Smooth muscle cell (in vitro differentiated cells): ENCODE data around the gene UBL7. TPM values are rescaled to one million over a fixed set of nuclear protein-coding genes. Genes with fewer than 3 reads are reported as not detected.

ENCODE experiments used
- DNase-seq: peaks from one replicate; lab custom pipeline; 2025; ENCODE audit not compliant: unreplicated experiment; lab: John Stamatoyannopoulos, UW
- H2AFZ ChIP-seq: fragments of 200-600 bp; sonication (generic); 2 replicates; pipeline ENCODE4 v1.6.0; 2016; ENCODE audit warnings: antibody characterized with exemption, low read depth, mild to moderate bottlenecking
- H3F3A ChIP-seq: fragments of 200-600 bp; sonication (generic); 2 replicates; pipeline ENCODE4 v1.6.0; 2017; ENCODE audit warnings: antibody characterized with exemption, low read depth
- H3K27ac ChIP-seq: fragments of 200-600 bp; sonication (generic); 2 replicates; pipeline ENCODE4 v1.5.1; 2016; ENCODE audit warnings: low read depth, mild to moderate bottlenecking
- H3K27me3 ChIP-seq: fragments of 200-600 bp; sonication (generic); 2 replicates; pipeline ENCODE4 v1.6.1; 2016; ENCODE audit warnings: low read depth, mild to moderate bottlenecking
- H3K36me3 ChIP-seq: fragments of 200-600 bp; sonication (generic); 2 replicates; pipeline ENCODE4 v1.5.1; 2016; ENCODE audit warnings: low read depth
- H3K4me1 ChIP-seq: fragments of 200-600 bp; sonication (generic); 2 replicates; pipeline ENCODE4 v1.5.1; 2016; ENCODE audit warnings: low read depth
- H3K4me2 ChIP-seq: fragments of 200-600 bp; sonication (generic); 2 replicates; pipeline ENCODE4 v1.6.0; 2016; ENCODE audit warnings: mild to moderate bottlenecking
- H3K4me3 ChIP-seq: fragments of 200-600 bp; sonication (generic); 2 replicates; pipeline ENCODE4 v1.5.1; 2016; ENCODE audit warnings: mild to moderate bottlenecking
- H3K79me2 ChIP-seq: fragments of 200-600 bp; sonication (generic); 2 replicates; pipeline ENCODE4 v1.6.0; 2016; ENCODE audit warnings: low read depth, mild to moderate bottlenecking
- H3K9ac ChIP-seq: fragments of 200-600 bp; sonication (generic); 2 replicates; pipeline ENCODE4 v1.6.0; 2016; ENCODE audit warnings: low read depth
- H3K9me3 ChIP-seq: fragments of 200-600 bp; sonication (generic); replicated peaks from 2 replicates; pipeline ENCODE4 v1.5.1; 2016; ENCODE audit warnings: low read depth
- H4K20me1 ChIP-seq: fragments of 200-600 bp; sonication (generic); 2 replicates; pipeline ENCODE4 v1.6.0; 2016; ENCODE audit warnings: low read depth
- WGBS: methylation state at CpG from one replicate; pipeline ENCODE4 v1.1.7; 2016; ENCODE audit warnings: low lambda C conversion rate; 5-methylcytosine and 5-hydroxymethylcytosine counted together
- polyA plus RNA-seq: library from polyadenylated mRNA; unstranded; fragments of >200 nt; fragmentation: Nextera tagmentation; extraction: Ambion mirVana; gene quantifications from 2 replicates; pipeline ENCODE4 v1.2.1, GENCODE V29; 2016
- total RNA-seq: library from RNA; depleted of rRNA; stranded (reverse); fragments of >200 nt; gene quantifications from 2 replicates; pipeline ENCODE4 v1.2.3, GENCODE V29; 2014
- TF ChIP-seq, protein P1 (sequence below): fragments of 200-600 bp; sonication (generic); IDR thresholded peaks from 2 replicates; pipeline ENCODE4 v1.5.1; 2017; ENCODE audit warnings: borderline replicate concordance, mild to moderate bottlenecking, antibody characterized with exemption; ENCODE audit not compliant: insufficient read depth, poor library complexity, severe bottlenecking

The UBL7 gene
- total and polyA plus RNA-seq, 2 experiments from 2014 or later: 60.6 to 64.4 TPM

DNA sequence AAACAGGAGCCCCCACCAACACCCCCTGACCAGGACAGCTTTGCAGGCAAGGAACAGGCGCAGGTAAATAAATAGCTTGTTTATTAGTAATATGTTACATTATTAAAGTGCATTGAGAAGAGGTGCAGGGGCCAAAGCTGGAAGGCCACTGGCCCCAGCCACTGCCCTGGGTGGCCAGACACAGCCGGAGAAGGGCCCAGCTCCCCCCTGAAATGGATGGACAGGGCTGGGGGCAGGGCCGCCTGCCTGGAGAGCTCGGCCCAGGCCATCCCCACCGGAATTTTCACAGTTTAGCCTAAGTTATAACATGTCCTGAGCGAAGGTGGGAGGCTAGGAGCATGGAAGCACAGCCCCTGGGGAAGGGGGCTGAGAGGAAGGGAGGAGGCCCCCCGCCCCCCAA lies 51.7 kb downstream of the UBL7 start:
- Histone ChIP-seq H3K9ac (no peak overlapping the region), H3K79me2 (no peaks in the 10 kb centered on the region), H3K27me3 (no peaks in the 10 kb centered on the region), H4K20me1 (no peaks in the 10 kb centered on the region), H3F3A (peaks cover 23% of the 10 kb centered on the region), H3K27ac (peak overlapping the region; percentile 85), H3K4me2 (no peak overlapping the region), H3K9me3 (no peaks in the 10 kb centered on the region), H3K4me1 (peaks cover 19% of the 10 kb centered on the region), H3K36me3 (no peaks in the 10 kb centered on the region), H2AFZ (no peak overlapping the region), H3K4me3 (no peak overlapping the region)
- 93% methylated on average over 5 of the region's 7 CpGs for WGBS
- no peak for DNase-seq
- TF ChIP-seq, protein P1, sequence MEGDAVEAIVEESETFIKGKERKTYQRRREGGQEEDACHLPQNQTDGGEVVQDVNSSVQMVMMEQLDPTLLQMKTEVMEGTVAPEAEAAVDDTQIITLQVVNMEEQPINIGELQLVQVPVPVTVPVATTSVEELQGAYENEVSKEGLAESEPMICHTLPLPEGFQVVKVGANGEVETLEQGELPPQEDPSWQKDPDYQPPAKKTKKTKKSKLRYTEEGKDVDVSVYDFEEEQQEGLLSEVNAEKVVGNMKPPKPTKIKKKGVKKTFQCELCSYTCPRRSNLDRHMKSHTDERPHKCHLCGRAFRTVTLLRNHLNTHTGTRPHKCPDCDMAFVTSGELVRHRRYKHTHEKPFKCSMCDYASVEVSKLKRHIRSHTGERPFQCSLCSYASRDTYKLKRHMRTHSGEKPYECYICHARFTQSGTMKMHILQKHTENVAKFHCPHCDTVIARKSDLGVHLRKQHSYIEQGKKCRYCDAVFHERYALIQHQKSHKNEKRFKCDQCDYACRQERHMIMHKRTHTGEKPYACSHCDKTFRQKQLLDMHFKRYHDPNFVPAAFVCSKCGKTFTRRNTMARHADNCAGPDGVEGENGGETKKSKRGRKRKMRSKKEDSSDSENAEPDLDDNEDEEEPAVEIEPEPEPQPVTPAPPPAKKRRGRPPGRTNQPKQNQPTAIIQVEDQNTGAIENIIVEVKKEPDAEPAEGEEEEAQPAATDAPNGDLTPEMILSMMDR: no peak

DNA sequence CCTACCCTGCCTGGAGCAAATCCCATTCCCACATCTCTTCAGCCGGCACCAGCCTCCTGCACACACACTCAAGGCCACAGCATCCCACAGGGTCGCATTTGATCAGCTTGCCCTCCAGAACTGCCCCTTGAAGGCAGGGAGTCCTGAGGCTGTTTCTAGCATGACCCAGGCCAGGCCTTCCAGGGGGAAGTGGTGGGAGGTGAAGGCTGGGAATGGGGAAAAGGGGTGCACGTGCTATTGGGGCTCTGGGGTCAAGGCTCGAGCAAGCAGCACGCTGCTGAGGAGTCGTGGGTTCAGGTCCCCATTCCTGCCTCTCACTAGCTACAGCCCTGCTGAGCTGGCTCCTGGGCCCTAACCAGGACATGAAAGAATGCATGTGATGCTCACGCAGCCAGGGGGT lies 52.1 kb downstream of the UBL7 start:
- H3K4me3 ChIP-seq: no peak overlapping the region
- WGBS: 92% methylated on average over 7 of the region's 7 CpGs
- H3F3A ChIP-seq: peaks cover 23% of the 10 kb centered on the region
- H3K4me1 ChIP-seq: peaks cover 19% of the 10 kb centered on the region
- DNase-seq: no peak
- no peak overlapping the region for H3K9ac ChIP-seq
- H3K27ac ChIP-seq: peak overlapping the region; percentile 85
- H4K20me1 ChIP-seq: no peaks in the 10 kb centered on the region
- H3K27me3 ChIP-seq: no peaks in the 10 kb centered on the region
- H3K4me2 ChIP-seq: no peak overlapping the region
- H3K9me3 ChIP-seq: no peaks in the 10 kb centered on the region
- TF ChIP-seq, protein P1: no peak
- no peak overlapping the region for H2AFZ ChIP-seq
- H3K36me3 ChIP-seq: no peaks in the 10 kb centered on the region
- no peaks in the 10 kb centered on the region for H3K79me2 ChIP-seq

DNA sequence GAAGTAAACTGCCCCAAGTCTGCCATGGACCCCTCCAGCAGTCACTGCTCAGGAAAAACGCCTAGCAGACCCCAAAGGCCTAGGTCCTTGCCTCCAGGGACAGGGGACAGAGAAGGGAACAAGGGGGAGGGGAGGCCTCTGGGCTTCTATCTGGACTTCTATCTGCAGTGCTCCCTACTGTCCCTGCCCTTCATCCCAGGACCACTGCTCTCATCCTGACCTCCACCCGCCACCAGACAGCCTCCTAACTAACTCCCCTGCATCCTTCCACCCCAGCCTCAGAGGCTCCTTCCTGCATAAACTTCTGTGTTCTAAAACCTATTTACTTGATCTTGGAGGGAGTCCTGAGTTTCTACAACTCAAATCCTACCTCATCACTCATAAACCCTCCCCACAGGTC lies 52.6 kb downstream of the UBL7 start:
- H4K20me1 ChIP-seq: no peaks in the 10 kb centered on the region
- no peaks in the 10 kb centered on the region for H3K36me3 ChIP-seq
- TF ChIP-seq, protein P1: no peak
- peaks cover 19% of the 10 kb centered on the region for H3K4me1 ChIP-seq
- H3K79me2 ChIP-seq: no peaks in the 10 kb centered on the region
- peaks cover 23% of the 10 kb centered on the region for H3F3A ChIP-seq
- peak overlapping the region; percentile 38 for H3K9ac ChIP-seq
- H3K27ac ChIP-seq: peak overlapping the region; percentile 85
- no peak for DNase-seq
- H3K4me2 ChIP-seq: peak overlapping the region; percentile 59
- WGBS: 95% methylated on average over 2 of the region's 2 CpGs
- no peak overlapping the region for H3K4me3 ChIP-seq
- H3K27me3 ChIP-seq: no peaks in the 10 kb centered on the region
- H2AFZ ChIP-seq: no peak overlapping the region
- no peaks in the 10 kb centered on the region for H3K9me3 ChIP-seq

DNA sequence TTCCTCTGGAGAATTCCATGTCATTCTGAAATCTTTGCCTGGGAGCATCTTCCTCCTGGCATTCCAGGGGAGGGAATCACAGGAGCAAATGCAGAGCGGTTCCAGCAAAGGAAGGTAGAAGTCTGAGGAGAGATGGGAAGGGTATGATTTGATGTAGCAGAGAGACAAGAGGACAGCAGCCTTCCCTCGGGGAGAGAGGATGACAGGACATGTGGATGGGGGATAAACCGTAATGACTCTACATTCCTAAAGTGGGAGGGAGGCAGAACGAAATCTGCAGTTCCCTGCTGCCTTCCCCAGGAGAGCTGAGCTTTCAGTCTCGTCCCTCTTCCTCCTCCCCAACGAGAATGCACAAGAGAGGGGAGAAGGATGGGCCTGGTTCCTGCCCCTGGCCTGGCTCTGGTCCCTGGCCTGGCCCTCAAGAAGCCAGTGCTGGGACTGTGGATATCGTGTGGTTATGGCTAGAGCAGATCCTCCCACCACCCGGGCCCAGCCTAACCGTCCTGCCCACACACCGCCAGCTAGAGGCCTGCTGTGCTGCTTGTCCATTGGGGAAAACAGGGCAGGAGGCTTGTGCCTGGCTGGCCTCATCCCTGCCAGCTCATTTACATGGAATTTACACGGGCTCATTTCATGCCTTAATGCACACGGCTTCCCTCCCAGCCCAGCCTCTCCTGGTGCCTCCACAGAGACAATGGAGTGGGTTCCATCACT lies 53.8 kb downstream of the UBL7 start:
- H3K4me1 ChIP-seq: peaks cover 19% of the 10 kb centered on the region
- H3K79me2 ChIP-seq: no peaks in the 10 kb centered on the region
- no peaks in the 10 kb centered on the region for H4K20me1 ChIP-seq
- peak overlapping the region; percentile 75 for H3K4me2 ChIP-seq
- H3K9me3 ChIP-seq: no peaks in the 10 kb centered on the region
- H2AFZ ChIP-seq: no peak overlapping the region
- H3K27ac ChIP-seq: peak overlapping the region; percentile 85
- 4% methylated on average over 12 of the region's 12 CpGs for WGBS
- H3K9ac ChIP-seq: peak overlapping the region; percentile 54
- TF ChIP-seq, protein P1: no peak
- no peak overlapping the region for H3K4me3 ChIP-seq
- peaks cover 23% of the 10 kb centered on the region for H3F3A ChIP-seq
- no peaks in the 10 kb centered on the region for H3K36me3 ChIP-seq
- peak; percentile 48 for DNase-seq
- H3K27me3 ChIP-seq: no peaks in the 10 kb centered on the region
